Kidney capillary endothelial cell (primary cell): Measurements from ENCODE around the gene PELI2.
"Not testable (repeated sequence)": the region's sequence is repeated elsewhere in the genome, so short reads cannot be mapped to it uniquely, and the experiment has no call there.

Experiments used
- DNase-seq: peaks from one replicate; pipeline ENCODE4 v3.0.0-alpha.2; 2018; ENCODE audit warnings: low spot score

The PELI2 gene

DNA sequence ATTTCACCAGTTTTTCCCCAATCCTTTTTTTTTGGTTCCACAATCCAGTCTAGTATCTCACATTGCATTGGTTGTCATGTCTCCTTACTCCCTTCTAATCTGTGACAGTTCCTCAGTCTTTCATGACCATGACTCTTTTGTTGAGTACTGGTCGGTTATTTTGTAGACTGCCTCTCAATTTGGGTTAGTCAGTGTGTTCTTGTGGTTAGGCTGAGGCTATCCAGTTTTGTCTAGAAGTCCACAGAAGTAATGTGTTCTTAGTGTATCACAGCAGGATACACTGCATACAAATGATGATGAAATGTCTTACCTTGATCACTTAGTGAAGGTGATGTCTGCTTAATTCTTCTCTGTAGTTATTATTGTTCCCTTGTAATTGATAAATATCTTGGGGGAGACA, 24.8 kb downstream of the PELI2 start:
- DNase-seq: no peak

DNA sequence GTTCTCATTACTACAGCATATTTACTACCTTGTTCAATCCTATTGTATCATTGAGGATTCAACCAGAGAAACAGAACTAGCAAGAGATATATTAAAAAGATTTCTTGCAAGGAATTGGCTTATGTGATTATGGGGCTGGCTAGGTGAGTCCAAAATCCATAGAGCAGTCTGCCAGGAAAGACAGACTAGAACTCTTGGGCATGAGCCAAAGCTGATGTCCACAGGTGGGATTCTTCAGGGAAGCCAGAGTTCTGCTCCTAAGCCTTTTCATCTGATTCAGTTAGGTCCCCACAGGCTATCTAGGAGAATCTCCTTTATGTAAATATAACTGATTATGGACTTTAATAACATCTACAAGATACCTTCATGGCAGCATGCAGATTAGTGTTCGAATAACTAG, 26.0 kb downstream of the PELI2 start:
- no peak for DNase-seq

DNA sequence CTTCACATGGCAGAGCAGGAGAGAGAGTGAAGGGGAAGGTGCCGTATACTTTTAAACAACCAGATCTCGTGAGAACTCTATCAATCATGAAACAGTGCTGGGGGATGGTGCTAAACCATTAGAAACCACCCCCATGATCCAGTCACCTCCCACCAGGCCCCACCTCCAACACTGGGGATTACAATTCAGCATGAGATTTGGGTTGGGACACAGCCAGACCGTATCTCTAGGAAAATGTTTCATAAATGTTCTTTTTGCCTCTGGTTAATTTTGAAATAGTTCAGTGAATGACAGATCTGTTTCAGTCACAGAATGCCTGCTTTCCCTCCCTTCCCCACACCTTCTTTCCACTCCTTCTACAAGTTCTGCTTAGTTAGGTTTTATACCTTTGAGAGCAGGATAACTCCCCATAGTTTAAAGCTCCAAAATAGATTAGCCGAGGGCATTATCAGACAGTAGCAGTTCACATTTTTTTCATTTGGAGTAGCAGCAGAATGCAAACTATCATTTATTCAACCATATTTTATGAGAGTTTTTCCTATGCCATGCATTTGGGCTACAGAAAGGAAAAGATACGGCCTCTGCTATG, 27.1 kb downstream of the PELI2 start:
- DNase-seq: no peak

DNA sequence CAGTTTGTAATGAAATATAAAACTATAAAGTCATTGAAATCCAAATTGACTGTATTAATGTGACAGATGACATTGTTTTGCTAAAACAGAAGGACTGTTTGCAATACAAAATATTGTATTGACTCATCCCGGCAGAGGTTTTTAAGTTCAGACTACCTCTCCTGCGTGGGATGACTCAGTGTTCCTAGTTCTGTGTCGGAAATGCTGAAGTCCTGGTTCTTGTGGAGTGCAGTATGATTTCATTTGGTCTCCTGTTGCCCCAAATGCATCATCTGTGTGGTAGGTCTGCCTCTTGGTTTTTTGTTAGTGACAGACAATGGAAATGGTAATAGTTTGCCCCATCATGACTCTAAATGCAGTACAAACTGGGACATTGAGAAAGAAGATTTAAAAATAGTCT, 27.8 kb downstream of the PELI2 start:
- no peak for DNase-seq

DNA sequence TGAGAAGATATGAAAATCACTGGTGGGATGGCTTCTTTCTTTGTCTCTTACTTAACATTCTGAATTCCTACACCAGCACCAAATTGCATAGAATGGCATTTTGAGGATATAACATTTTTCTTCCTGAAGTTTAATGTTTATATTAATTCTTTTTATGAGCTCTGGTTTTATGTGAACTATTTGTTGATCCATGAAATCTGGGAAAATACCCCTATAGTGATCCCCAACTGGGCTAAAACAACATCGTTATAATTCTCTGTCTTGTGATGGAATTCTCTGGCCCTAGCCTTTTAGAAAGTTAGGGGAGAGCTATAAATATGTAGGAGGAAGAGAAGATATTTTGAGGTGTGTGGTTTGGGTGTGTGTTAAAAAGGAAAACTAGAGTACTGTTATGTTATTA, 29.2 kb downstream of the PELI2 start:
- DNase-seq: no peak

DNA sequence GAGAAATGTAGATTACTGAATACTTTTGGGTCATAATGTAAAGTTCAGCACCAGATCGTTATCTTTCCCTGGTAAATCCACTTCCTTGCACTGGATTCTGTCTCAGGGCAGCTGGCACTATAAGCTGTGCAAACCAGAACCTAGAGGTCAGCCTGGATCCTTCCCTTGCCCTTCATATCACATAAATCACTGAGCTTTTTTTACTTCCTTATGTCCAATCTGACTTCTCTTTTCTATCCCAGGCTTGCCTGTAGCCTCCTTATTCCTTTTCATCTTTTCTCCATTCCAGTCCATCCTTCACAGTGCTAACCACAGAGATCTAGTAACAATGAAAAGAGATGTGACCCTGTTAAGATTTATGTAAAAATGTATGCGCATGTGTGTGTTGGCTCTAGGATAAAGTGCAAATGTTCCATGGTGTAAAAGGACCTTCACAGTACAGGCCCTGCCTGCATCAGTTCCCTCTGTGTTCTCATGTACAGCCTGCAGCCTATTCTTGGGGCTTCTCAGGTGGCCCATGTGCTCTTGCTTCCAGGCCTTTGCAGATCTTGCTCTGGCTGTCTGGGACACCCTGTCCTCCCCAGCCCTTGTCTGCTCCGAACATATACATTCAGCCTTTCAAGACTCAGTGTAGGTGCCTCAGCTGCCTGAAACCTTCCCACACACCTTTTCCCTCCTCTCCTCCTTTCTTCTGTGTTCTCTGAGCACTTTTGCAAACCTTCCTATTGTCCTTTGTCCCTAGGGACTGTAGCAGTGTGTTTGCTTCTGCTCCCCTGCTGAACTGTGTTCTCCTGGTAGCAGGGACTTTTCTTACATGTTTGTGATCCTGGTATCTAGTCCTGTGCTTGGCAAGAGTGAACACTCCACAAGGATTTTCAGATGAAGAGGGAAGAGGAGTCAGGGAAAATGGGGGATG, 30.0 kb downstream of the PELI2 start:
- no peak for DNase-seq

DNA sequence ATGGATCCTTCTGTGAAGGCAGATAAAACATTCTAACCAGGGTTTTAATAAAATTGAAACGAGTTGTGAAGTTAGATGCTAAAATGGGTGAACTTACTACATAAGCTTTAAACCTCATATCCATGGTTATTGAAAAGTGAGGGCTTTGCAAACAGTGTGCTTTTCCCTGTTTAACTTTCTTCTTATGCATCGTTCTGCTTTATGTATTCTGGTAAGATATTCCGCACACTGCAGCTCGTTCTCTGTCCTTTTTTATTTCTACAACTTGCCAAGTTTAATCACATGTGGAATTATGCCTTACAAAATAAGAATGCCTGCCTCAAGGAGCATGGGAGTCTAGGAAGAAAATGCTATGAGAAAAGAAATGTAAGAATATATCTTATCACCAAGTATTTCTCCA, 30.9 kb downstream of the PELI2 start:
- DNase-seq: no peak

DNA sequence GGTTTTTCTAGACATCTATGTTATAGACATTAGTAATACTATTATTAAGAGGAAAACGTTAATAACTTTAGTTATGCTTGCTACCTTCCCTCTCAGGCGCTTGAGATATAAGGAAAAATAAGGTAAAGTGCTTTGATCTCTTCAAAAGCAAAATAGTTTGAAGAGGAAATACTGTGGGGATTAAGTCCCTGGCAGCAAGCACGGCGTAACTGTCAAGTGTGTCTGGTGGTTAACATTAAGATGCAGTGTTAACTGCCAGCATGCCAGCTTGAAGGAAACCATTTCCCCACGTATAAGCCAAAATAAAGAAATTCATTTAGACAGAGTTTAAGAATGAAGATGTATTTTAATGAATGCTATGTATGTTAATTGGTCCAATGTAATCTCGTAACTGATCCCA, 31.8 kb downstream of the PELI2 start:
- DNase-seq: no peak

DNA sequence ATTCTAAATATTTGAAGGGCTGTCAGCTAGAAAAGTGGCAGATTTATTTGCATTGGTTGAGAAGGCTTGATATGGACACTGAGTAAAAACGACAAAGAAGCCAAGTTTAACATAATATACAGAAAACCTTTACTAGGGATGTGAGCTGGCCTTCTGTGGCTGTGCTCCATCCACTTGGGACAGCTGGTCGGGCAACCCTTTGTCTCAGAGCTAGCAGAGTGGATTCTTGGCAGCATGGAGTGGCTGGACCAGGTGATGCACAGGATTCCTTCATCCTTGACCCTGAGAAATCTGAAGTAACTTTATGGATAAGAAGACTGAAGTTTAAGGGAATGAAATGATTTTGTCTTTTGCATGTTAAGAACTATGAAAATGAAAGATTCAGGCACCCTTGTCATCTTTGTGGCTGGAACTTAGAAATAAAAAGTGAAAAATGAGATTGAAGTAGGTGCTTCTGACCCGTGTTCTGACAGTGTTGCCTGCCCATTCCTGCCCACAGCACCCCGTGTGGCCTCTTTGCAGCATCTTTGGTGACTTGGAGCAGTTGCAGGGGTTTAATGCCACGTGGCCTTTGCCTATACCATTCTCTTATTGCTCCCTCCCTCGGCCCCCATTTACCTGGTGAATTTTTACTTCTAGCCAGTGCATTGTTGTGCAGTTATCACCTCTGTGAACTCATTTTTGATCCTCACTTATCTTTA, 32.6 kb downstream of the PELI2 start:
- no peak for DNase-seq

DNA sequence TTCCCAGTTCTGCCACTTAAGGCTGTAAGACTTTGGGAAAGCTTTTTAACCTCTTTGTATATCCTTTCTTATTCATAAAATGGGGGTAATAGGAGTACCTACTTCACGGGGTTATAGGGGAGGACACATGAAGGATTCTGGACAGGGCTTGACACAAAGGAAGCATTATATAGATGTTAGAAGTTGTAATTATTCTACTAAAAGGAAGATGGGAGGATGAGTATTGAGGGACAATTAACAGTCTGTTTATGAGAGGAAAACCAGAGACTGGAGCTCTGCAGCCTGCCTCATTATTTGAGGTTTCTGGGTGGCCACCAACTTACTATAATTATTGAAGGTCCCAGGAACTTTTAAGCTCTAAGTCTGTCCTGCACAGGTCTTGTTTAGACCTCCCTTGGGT, 34.0 kb downstream of the PELI2 start:
- no peak for DNase-seq

DNA sequence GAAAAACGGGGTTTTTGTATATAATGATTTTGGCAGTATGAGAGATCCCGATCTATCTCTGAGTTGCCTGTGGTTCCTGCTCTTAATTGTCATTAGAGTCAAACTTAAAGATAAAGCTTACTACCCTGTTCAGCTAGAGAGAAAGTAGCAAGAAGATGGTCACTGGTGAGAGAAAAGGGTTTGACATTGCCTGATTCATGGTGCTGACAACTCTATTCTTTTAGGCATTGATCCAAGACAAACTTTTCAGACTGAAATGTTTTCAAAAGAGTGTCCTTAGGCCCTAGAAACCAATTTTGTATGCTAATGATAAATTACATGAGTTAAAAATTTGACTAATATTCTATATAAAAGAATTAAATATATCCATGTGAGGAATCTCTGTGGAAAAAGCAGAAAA, 35.1 kb downstream of the PELI2 start:
- no peak for DNase-seq

DNA sequence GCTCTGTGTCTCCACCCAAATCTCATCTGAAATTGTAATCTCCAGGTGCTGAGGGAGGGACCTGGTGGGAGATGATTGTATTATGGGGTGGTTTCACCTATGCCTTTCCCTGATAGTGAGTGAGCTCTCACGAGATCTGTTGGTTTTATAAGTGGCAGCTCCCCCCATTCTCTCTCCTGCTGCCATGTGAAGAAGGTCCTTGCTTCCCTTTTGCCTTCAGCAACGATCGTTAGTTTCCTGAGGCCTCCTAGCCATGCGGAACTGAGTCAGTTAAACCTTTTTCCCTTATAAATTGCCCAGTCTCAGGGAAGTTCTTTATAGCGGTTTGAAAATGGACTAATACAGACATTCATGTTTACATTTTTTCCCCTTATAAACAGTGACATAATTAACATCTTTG, 36.1 kb downstream of the PELI2 start:
- no peak for DNase-seq

DNA sequence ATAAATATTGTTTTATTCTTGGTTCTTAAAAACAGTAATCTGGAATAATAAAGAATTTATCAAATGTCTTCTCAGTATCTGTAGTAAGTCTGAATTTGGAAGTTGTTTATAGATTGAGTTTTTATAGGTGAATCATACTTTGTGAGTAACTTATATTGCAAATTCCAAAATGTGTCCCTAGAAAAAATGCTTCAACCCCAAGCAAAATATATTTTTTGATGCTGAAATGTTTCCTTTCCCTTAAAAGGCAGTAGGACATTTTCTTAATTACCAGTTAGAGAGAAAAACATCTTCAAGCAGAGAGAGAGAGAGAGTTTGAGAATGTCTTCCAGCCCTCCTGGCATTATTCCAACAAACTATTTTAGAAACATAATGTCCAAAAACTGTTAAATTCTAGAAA, 37.9 kb downstream of the PELI2 start:
- DNase-seq: no peak

DNA sequence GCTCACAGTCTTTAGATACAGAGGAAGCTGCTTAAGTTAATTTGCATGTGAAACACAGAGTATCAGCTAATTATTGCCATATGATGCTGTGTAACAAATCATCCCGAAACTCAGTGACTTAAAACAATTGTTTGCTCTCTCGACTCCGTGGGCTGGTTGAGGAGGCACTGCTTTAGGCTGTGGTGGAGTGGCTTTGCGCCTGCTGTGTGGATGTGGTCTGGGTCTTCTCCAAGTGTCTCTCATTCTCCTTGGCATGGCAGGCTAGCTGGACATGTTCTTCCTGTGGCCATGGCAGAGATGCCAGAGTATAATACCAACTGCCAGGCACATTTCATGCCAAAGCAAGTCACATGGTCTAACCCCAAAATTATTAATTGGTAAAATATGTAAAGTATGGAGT, 40.9 kb downstream of the PELI2 start:
- DNase-seq: no peak

DNA sequence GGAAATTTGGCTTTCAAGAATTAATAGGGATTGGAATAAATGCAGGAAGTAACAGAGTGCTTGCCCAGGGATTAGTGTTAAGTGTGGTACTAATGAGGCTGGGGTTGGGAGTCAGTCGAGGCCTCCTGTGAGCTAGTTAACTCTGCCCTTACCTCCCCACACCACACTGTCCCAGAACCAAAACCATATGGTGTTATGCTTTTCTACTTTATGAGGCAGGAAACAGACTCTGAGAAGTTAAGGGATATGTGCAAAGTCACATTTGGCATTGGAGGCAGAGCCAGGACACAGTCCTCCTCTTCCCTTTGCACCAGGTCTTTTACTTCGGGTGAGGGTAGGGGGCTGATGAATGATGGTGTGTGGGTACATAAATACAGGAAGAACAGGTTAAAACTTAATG, 41.9 kb downstream of the PELI2 start:
- no peak for DNase-seq

DNA sequence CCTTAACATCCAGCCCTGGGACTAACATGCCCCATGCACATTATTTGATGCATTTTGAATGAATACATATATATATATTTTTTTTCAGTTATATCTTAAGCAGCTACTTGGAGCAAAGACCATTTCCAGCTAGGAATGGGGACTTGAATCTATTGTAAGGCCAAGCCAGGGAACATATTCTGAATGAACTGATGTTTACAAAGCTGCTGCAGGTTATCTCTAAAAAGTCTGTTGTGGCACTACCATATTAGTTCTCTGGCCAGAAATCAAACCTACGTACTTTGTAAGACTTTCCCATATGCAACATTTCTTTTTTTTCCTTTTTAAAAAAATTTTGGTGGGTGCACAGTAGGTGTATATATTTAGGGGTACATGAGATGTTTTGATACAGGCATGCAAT, 43.4 kb downstream of the PELI2 start:
- DNase-seq: no peak

DNA sequence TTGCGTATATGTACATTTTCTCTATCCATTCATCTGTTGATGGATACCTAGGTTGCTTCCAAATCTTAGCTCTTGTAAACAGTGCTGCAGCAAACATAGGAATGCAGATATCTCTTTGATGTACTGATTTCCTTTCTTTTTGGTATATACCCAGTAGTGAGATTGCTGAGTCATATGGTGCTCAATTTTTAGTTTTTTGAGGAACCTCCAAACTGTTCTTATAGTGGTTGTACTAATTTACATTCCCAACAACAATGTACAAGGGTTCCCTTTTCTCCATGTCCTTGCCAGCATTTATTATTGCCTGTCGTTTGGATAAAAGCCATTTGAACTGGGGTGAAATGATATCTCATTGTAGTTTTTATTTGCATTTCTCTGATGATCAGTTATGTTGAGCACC, 44.3 kb downstream of the PELI2 start:
- no peak for DNase-seq

DNA sequence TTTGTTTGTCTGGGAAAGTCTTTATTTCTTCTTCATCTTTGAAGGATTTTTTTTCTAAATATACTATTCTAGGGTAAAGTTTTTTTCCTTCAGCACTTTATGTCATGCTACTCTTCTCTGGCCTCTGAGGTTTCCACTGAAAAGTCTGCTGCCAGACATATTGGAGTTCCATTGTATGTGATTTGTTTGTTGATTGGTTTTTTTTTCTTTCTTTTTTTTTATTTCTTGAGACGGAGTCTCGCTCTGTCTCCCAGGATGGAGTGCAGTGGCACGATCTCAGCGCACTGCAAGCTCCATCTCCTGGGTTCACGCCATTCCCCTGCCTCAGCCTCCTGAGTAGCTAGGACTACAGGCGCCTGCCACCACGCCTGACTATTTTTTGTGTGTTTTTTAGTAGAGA, 48.4 kb downstream of the PELI2 start:
- not testable (repeated sequence) for DNase-seq

DNA sequence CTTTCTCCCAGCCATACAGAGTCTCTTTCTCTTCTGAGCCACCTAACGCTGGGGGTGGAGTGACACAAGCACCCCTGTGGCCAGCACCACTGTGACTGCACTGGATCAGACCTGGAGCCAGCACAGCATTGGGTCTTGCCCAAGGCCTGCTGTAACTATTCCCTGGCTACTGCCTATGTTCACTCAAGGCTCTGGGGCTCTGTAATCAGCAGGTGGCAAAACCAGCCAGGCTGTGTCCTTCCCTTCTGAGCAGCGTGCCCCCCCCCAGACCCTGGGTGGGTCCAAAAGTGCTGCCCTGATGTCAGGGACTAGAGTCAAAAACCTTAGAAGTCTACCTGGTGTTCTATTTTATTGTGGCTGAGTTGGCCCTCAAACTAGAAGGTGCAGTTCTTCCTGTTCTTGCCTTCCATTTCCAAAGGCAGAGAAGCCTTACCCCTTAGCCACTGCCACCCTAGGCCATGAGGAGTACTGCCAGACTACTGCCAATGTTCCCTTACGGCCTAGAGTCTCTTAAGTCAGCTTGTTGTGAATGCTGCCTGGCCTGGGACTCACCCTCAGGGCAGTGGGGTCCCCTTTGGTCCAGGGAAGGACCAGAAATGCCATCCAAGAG, 49.9 kb downstream of the PELI2 start:
- DNase-seq: no peak

DNA sequence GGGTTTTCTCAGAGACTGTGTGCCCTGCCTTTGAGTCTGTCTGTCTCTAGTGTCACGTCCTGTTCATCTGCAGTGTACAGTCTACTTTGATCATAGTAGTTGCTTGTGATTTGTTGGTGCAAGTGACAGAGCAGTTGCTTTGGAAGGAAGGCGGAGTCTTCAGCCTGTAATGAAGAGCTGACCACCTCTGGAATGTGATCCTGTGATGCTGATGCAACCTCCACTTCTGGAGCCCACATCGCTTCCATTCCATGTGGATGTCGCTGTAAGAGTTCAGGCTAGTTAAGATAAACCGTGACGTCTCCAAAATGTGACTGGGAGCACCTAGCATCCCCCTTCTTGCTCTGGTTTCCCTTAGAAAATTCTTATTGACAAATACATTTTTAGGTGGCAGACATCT, 51.8 kb downstream of the PELI2 start:
- no peak for DNase-seq

DNA sequence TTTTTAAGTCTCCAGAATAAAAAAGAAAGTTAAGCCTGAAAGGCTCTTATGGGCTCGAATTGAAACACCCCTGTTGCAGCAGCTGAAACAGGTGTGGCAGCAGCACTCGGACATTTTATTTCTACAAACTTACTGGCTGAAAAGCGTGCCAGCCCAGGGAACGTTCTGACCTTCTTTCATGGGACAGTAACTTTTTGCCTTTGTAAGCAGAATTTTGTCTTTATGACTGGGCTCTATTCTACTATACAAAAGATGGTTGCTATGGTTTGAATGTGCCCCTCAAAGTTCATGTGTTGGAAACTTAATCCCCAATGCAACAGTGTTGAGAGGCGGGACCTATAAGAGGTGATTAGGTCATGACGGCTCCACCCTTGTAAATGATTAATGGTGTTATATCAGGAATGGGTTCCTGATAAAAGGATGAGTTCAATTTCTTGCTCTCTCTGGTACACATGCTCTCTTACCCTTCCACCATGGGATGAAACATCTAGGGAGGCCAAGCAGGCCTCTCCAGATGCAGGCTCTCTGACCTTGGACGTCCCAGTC, 52.7 kb downstream of the PELI2 start:
- no peak for DNase-seq

DNA sequence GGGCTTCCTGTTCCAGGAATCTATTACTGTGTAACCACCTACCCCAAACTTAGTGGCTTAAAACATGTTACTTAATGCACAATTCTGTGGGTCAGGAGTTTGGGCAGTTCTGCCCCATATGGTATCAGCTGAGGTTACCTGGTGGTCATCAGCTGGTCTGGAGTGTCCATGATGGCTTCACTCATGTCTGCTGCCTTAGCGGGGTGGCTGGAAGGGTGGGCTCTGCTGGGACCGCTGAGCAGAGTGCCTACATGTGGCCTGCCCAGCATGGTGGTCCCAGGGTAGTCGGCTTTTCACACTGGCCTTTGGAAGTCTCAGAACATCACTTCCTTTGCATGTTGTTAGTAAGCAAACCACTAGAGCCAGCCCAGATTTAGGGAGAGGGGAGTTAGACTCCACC, 53.9 kb downstream of the PELI2 start:
- DNase-seq: no peak

DNA sequence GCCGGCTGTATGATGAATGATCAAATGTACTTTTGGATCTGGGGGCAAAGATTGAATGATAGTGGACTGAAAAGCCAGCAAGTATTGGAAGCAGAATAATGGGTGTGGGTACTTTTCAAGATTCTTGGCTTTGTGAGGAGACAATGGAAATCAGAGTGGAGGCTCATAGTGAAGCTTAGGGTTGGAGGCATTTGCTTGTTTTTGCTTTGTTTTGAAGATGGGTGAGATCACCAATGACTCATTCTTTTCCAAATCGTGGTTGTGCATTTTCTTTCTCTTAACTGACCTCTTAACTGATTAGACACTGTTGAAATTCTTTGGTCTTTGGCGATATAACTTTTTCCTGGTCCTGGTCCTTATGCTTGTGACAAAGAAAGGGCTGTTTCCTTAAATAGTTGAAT, 54.4 kb downstream of the PELI2 start:
- peak; percentile 66 for DNase-seq
